ENCODE measurements around the gene RFNG.

- TF ChIP-seq CTCF (IDR thresholded peaks at IDR 0.05) (no peak), POLR2A (IDR thresholded peaks at IDR 0.05) (no peak)
Observed at GRCh38 chr17:82005701-82006348, 45.8 kb downstream of the RFNG start.

All from testis (tissue), 2 donors.